Lower lobe of right lung (tissue), 2 donors: ENCODE data around the gene PRDM15. TPM values are rescaled to one million over a fixed set of nuclear protein-coding genes. Genes with fewer than 3 reads are reported as not detected.

Source experiments
- ATAC-seq, 2 donors: fragments of 200-7000 bp; cut with Tn5 transposase; one replicate each; pipeline ENCODE4 v1.9.1; 2020 to 2022; ENCODE audit warnings: mild to moderate bottlenecking in 2 of 2, moderate library complexity in 2 of 2
- DNase-seq: peaks from one replicate; pipeline ENCODE4 v3.0.0-alpha.2; 2020
- H3K27ac ChIP-seq: fragments of 200-600 bp; one replicate; pipeline ENCODE4 v1.8.0; 2022
- H3K27me3 ChIP-seq: fragments of 200-600 bp; one replicate; pipeline ENCODE4 v1.8.0; 2022; ENCODE audit warnings: low read depth
- H3K36me3 ChIP-seq: fragments of 200-600 bp; one replicate; pipeline ENCODE4 v1.8.0; 2022; ENCODE audit warnings: mild to moderate bottlenecking
- H3K4me1 ChIP-seq: fragments of 200-600 bp; one replicate; pipeline ENCODE4 v1.8.0; 2022
- H3K4me3 ChIP-seq: fragments of 200-600 bp; one replicate; pipeline ENCODE4 v1.8.0; 2022; ENCODE audit warnings: mild to moderate bottlenecking
- H3K9me3 ChIP-seq: fragments of 200-600 bp; one replicate; pipeline ENCODE4 v1.8.0; 2022
- CTCF ChIP-seq: fragments of 200-600 bp; IDR thresholded peaks from one replicate; pipeline ENCODE4 v1.8.0; 2022; ENCODE audit warnings: antibody characterized with exemption, mild to moderate bottlenecking
- intact Hi-C: fragments of 100-400 bp; cut with DNase I; formaldehyde crosslinking; loops from one replicate; pipeline ENCODE4 v1.11.0; 2022
- total RNA-seq: library from RNA; stranded (reverse); fragmentation: NEBNext Ultra II Directional; extraction: Animal tissue kit (Norgen Biotek cat#: 25700); gene quantifications from one replicate; pipeline ENCODE4 v1.2.1, GENCODE V29; 2021
- donor health status: DM: no; HTN: yes; CAD: no; lungs with severe emphysema.

PRDM15 gene
- total RNA-seq, 1 donor from 2014 or later: 6.6 TPM

- ATAC-seq: peak; percentile 59 to 60
- Histone ChIP-seq H3K4me3 (no peak overlapping the region), H3K27me3 (no peaks in the 10 kb centered on the region), H3K27ac (no peak overlapping the region), H3K4me1 (no peaks in the 10 kb centered on the region), H3K9me3 (no peaks in the 10 kb centered on the region), H3K36me3 (peaks cover 64% of the 10 kb centered on the region)
- no peak for DNase-seq
- intact Hi-C loops: no loop called here
- TF ChIP-seq CTCF: no peak
Measured at GRCh38 chr21:41901099-41901498, 22.0 kb upstream of the PRDM15 start.

- Histone ChIP-seq H3K27ac (no peak overlapping the region), H3K4me3 (no peak overlapping the region), H3K4me1 (no peaks in the 10 kb centered on the region), H3K27me3 (no peaks in the 10 kb centered on the region), H3K9me3 (no peaks in the 10 kb centered on the region), H3K36me3 (peaks cover 64% of the 10 kb centered on the region)
- intact Hi-C loops: no loop called here
- ATAC-seq (no peak), DNase-seq (no peak)
- no peak for TF ChIP-seq CTCF
Measured at GRCh38 chr21:41900401-41900800, 21.3 kb upstream of the PRDM15 start.

GRCh38 chr21:41899426-41900202 lies 20.5 kb upstream of the PRDM15 start:
- TF ChIP-seq CTCF: no peak
- Histone ChIP-seq H3K4me1 (no peaks in the 10 kb centered on the region), H3K27me3 (no peaks in the 10 kb centered on the region), H3K36me3 (peaks cover 67% of the 10 kb centered on the region), H3K4me3 (no peak overlapping the region), H3K27ac (no peak overlapping the region), H3K9me3 (no peaks in the 10 kb centered on the region)
- ATAC-seq (no peak), DNase-seq (no peak)
- intact Hi-C loops: no loop called here

- Histone ChIP-seq H3K36me3 (peaks cover 64% of the 10 kb centered on the region), H3K27ac (no peak overlapping the region), H3K27me3 (no peaks in the 10 kb centered on the region), H3K4me1 (no peaks in the 10 kb centered on the region), H3K4me3 (no peak overlapping the region), H3K9me3 (no peaks in the 10 kb centered on the region)
- DNase-seq: no peak
- TF ChIP-seq CTCF: no peak
- no peak for ATAC-seq
- intact Hi-C loops: no loop called here
Measured at GRCh38 chr21:41898998-41899397, 19.9 kb upstream of the PRDM15 start.

- intact Hi-C loops: no loop called here
- Histone ChIP-seq H3K9me3 (no peaks in the 10 kb centered on the region), H3K36me3 (peaks cover 58% of the 10 kb centered on the region), H3K4me3 (no peak overlapping the region), H3K27me3 (no peaks in the 10 kb centered on the region), H3K4me1 (no peaks in the 10 kb centered on the region), H3K27ac (no peak overlapping the region)
- no peak for TF ChIP-seq CTCF
- DNase-seq: no peak
- ATAC-seq: no peak
Measured at GRCh38 chr21:41897700-41898099, 18.6 kb upstream of the PRDM15 start.
